Stimulated activated CD4-positive, alpha-beta T cell treated with anti-CD3 and anti-CD28 coated beads, Interleukin-2, amount 100 ng/mL, for 24 hours (primary cell): ENCODE measurements around the gene CSK.
"Not testable (repeated sequence)": the region's sequence is repeated elsewhere in the genome, so short reads cannot be mapped to it uniquely, and the experiment has no call there.

Source experiments
- DNase-seq, 2 donors: peaks; one replicate each; pipeline ENCODE4 v3.0.0-alpha.2; 2020

Gene CSK

DNA sequence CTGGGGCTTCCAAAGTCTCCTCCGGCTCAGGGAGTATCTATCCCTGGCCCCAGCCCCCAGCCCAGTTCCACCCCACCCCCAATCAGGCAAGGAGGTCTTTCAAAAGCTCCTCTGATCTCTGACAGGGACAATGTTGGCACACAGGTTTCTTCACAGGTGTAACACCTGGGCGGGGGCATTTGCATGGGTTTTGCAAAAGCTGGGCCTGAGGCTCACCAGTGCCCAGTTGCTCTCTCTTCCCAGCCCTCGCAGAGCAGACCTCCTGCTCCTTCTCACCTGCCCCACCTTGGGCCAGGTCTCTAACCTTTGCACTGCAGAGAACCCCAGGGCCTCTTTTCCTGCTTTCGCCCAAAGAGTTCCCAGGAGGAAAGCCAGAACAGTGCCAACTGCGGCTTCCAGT lies 8.6 kb upstream of the CSK start:
- no peak for DNase-seq

GRCh38 chr15:74773731-74774252 lies 8.1 kb upstream of the CSK start:
- no peak for DNase-seq

DNA sequence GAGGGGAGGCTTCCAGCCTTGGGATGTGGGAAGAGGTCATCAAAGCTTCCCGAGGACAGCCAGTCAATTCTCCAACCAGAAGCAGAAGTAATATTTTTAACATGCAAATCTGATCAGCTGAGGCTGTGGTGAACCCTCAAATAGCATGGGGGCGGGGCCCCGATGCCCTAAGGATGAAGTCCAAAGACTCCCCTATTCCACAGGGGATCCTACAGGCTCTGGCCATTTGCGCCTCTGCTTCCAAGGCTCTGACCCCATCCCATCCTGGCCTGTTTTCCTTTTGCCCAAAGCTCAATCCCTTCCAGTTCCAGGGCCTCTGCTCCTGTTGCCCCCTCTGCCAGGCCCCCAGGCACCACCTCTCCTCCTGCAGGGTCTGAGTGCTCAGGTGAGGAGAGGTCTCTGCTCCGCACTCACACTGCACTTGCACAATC lies 6.7 kb upstream of the CSK start:
- DNase-seq = no peak

DNA sequence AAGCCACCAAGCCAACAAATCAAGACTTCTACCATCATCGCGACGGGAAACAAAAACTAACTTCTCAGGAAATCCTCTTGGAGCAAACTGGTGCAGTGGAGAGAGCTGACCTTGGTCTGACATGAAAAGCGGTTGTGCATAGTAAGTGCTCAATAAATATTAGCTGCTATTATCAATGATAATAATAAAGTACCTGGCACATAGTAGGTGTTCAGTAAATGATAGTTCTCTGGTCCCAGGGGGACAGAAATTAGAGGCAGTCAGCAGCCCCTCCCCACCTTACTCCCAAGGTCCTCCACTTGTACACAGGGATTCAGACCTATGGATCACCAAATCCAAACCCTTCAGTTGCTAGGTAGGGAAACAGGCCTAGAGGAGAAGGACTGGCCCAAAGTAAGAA lies 6.0 kb upstream of the CSK start:
- DNase-seq = no peak

DNA sequence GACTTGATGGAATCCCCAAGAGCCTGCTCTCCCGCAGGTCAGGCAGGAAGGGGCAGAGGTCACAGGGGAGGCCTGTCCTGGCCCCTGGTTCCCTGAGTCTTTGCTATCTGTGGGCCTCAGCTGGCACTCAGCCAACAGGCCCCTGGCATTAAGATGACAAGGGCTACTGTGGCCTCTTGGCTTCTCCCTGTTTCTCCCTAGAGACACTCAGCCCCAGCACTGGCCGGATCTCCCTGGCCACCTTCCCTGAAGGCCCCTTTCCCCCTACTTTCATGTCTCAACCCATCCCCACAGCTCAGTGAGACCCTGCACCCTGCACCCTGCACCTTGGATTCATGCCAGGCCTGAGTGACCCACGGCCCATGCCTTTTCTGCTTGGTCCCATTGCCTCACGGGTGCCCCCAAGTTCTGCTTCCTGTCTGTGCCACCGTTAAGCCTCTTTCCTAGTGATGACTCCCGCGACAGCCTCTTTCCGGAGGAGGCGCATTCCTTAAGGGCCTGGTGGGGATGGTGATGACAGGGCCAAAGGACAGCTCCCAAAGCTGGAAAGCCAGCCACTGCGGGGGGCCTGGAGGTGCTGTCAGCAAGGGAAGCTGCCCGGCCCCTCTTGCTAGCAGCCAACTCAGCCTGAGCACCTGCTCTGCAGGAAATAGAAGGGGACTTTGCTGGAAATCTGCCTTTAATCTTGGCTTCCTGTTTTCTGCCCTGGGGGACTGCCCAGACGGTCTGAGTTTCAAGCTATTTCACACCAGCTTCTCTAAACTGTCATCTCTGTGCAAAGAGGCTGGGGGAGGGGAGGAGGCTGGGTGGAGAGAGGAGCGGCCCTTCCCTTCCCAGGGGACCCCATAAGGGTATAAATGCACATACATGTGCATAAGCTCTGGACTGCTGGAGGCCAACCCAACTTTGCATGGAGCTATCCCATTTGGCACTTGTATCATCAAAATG lies 4.8 kb upstream of the CSK start:
- DNase-seq = peak; percentile 47 to 60

DNA sequence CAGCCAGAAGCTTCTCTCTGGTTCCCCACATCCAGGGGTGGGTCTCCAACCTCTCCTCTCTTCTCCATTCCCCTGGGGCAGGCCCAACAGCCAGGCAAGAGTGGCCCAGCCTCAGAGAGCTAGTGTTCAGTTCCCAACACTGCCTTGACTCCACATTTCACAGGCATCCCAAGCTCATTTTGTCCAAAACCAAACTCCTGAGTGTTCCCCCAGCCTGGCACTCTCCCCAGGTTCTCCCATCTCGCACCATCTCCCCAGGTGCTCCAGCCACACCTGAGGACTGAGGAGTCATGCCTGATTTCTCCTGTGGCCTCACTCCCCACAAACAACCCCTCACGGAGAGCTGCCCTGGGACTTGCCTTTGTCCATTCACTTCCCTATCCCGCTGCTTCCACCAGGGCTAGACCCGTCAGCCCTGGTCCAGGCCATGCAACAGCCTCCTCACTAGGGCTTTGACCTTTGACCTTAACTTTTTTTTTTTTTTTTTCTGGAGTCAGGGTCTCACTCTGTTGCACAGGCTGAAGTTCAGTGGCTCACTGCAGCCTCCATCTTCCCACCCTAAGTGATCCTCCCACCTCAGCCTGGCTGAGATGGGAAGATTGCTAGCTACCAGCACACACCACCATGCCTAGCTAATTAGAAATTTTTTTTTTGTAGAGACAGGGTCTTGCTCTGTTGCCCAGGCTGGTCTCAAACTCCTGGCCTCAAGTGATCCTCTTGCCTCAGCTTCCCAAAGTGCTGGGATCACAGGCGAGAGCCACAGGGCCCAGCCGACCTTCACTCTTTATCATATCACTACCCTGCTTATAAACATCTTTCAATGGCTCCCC lies 3.9 kb upstream of the CSK start:
- DNase-seq = no peak

- no peak for DNase-seq
Measured at GRCh38 chr15:74778599-74778970, 3.3 kb upstream of the CSK start.

DNA sequence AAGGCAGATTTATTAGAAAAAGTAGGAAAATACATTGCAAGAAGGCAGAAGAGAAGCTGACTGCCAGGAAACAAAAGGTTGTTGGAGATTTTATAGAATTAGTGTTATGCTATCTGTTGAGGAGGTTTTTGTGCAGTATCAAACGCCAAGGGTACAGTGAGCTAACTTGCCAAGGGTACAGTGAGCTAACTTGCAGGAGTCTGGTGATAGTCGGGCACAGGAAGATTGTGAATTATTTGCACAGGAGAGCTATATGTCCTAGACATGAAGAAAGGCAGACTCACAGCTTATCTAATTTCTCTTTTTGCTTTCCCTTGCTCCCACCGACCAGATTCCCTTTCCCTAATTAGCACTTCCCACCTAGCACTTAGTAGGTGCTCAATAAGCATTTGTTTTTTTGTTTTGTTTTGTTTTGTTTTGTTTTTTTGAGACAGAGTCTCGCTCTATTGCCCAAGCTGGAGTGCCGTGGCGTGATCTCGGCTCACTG lies 2.7 kb upstream of the CSK start:
- no peak for DNase-seq

GRCh38 chr15:74780523-74781430 lies 1.1 kb upstream of the CSK start:
- peak; percentile 47 to 48 for DNase-seq

- DNase-seq = peak; percentile 65 to 66
Measured at GRCh38 chr15:74782259-74783071, 585 bp downstream of the CSK start.

DNA sequence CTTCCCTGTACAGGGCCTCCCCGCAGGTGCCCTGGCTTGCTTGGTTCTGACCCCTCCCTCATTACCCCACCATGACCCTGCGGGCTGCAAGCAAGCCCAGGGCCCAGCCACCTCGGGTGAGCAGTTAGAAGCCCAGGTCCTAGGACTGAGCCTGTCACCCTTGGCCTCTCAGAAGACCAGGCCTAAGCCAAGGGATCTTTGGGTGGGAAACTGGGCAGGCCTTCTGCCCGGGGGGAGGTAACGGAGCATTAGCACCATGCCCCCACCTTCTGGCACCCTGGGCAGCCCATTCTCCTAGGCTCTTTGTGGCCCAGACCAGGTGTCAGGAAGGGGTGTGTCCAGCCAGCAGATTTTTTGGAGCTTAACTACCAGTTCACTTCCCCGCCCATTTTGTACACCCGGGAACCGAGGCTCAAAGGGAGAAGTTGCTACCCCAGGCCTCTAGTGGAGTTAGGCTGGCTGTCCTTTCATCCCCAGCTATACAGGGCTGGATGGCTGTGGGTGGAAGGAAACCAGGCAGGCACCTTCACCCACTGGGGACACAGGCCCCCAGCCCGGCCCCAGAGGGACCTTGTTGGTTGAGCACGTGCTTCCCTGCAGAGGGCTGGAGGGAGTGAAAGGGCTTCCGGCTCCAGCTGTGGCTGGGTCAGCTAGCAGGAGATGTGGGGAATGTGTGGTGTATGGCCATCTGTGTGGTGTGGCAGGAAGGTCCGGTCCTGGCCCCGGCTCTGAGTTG lies 1.4 kb downstream of the CSK start:
- peak; percentile 44 to 60 for DNase-seq

DNA sequence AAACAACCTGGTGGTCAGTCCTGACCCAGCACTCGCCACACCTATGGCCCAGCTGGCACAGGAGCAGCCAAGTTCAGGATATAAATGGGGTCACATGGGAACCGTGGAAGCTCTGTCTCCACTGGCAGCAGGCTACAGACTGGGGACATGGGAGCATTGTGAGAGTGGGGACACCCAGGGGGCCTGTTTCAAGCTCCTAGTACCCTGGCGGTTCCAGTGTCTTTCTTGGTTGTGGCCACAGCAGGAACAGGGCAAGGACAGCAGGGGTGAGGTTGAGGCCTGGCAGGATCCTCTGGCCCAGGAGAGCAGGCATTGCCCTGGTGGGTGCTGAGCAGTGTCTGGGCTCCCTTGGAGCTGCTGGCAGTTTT lies 1.9 kb downstream of the CSK start:
- DNase-seq = peak in 1 of 2 donors; percentile 34

- DNase-seq = peak in 1 of 2 donors; percentile 39
Measured at GRCh38 chr15:74784426-74785193, 2.7 kb downstream of the CSK start.

GRCh38 chr15:74785194-74786032 lies 3.5 kb downstream of the CSK start:
- DNase-seq = peak in 1 of 2 donors; percentile 65

- DNase-seq = not testable (repeated sequence)
Measured at GRCh38 chr15:74786081-74786480, 4.2 kb downstream of the CSK start.

GRCh38 chr15:74786551-74787165 lies 4.8 kb downstream of the CSK start:
- DNase-seq = no peak

DNA sequence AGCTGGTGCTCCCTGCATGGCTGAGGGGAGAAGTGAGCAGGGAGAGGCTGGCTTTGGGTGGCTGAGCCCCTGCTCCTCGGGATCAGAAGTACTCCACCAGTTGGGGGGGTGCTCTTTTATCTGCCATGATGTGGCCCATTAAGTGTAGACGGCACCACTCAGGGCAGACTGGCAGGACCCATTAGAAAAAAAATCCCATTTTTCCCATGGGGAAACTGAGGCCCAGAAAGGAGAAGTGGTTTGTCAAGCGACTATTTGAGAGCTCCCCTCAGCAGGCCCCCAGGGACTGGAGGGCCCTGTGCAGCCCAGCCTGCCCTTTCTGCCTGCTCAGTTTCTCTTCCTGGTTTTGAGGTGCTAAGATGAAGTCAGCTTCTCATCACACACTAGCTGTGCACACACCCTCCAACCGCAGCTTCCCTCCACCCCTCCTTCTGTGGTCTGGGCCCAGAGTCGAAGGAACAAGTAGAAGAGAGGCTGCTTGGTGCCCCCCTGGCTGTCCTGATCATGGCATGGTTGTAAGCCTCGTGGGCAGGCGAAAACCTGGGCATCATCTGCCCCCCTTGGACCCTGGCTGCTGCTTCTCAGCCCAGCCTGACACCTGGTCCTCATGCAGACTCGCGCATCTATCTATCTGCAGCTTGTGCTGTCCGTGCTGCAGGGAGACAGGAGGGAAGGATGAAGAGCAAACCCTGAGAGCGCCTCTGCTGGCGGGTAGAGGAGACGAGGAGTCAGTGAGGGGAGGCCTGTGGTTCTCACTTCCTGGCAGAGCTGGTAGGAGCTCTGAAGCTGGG lies 5.6 kb downstream of the CSK start:
- DNase-seq = peak; percentile 92
